Adrenal gland (tissue), 5 donors: Measurements from ENCODE around the gene LIF.

ENCODE experiments used
- POLR2A ChIP-seq, 2 donors: fragments of 450-650 bp; IDR thresholded peaks; one replicate each; pipeline ENCODE4 v1.6.1; 2017; ENCODE audit warnings: antibody characterized with exemption in 2 of 2, mild to moderate bottlenecking in 2 of 2, moderate library complexity in 1 of 2
- TF ChIP-seq, protein P1 (sequence below), 6 experiments: fragments of 450-650 bp in 4 of 6; fragments of 200-600 bp in 2 of 6; sonication (generic) in 1 of 6; IDR thresholded peaks; 1 replicate in 5 of 6; 2 replicates in 1 of 6; pipeline versions ENCODE4 v1.5.1 to v1.8.0; 2016 to 2021; ENCODE audit warnings: antibody characterized with exemption in 6 of 6, mild to moderate bottlenecking in 2 of 6, moderate library complexity in 1 of 6
- donor health status: DM: no; HTN: no; CAD: no.

DNA sequence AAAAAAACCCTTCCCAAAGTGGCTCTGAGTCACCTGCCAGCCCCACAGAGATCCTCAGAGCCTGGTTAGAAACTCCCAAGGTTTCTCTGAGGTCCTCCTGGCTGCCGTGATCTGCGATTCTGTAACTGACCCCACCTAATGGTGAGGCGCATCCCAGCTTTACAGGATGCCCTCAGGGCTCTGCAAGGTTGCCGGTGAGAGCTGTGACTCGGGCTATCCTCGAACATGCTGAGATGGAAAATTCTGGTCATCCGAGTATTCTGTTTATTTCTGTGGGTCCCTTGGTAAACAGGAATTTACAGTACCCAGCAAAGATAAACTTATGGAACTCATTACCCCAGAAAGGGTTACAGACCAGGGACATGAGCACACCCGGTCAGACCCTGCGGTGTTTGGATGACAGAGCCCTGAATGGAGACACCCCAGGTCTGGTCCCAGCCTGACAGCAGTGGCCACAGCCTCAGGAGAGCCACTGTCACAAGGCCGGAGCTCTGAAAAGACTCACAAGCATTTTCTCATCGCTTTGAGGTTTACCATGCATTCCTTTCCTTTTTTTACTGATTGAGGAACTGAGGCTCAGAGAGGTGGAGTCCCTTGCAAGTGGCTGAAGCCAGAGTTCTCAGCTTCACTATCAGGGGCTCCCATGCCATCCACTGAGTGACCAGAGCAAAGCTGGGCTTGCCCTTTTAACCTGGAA is 22.2 kb downstream of the LIF start:
- TF ChIP-seq, protein P1, sequence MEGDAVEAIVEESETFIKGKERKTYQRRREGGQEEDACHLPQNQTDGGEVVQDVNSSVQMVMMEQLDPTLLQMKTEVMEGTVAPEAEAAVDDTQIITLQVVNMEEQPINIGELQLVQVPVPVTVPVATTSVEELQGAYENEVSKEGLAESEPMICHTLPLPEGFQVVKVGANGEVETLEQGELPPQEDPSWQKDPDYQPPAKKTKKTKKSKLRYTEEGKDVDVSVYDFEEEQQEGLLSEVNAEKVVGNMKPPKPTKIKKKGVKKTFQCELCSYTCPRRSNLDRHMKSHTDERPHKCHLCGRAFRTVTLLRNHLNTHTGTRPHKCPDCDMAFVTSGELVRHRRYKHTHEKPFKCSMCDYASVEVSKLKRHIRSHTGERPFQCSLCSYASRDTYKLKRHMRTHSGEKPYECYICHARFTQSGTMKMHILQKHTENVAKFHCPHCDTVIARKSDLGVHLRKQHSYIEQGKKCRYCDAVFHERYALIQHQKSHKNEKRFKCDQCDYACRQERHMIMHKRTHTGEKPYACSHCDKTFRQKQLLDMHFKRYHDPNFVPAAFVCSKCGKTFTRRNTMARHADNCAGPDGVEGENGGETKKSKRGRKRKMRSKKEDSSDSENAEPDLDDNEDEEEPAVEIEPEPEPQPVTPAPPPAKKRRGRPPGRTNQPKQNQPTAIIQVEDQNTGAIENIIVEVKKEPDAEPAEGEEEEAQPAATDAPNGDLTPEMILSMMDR (IDR thresholded peaks at IDR 0.05) = no peak
- no peak for TF ChIP-seq POLR2A (IDR thresholded peaks at IDR 0.05)
